Nephron (organoid): Measurements from ENCODE around the gene USP17L11.
"Not testable (repeated sequence)": the region's sequence is repeated elsewhere in the genome, so short reads cannot be mapped to it uniquely, and the experiment has no call there.

Experiments used
- H3K27ac Mint-ChIP-seq, 3 experiments: 2 replicates each; pipeline ENCODE4 v1.8.0; 2020; ENCODE audit warnings: mixed read lengths in 3 of 3, mild to moderate bottlenecking in 2 of 3, moderate library complexity in 1 of 3
- H3K27me3 Mint-ChIP-seq: 2 replicates; pipeline ENCODE4 v1.8.0; 2021; ENCODE audit warnings: low read depth, mild to moderate bottlenecking, moderate library complexity, mixed read lengths
- H3K36me3 Mint-ChIP-seq: 2 replicates; pipeline ENCODE4 v1.8.0; 2020; ENCODE audit warnings: low read depth, mixed read lengths
- H3K4me1 Mint-ChIP-seq: 2 replicates; pipeline ENCODE4 v1.8.0; 2020; ENCODE audit warnings: mixed read lengths
- H3K4me3 Mint-ChIP-seq, 3 experiments: 2 replicates each; pipeline ENCODE4 v1.8.0; 2020; ENCODE audit warnings: mild to moderate bottlenecking in 3 of 3, mixed read lengths in 3 of 3, moderate library complexity in 2 of 3
- H3K9me3 Mint-ChIP-seq: 2 replicates; pipeline ENCODE4 v1.8.0; 2020; ENCODE audit warnings: mixed read lengths

Gene USP17L11, protein sequence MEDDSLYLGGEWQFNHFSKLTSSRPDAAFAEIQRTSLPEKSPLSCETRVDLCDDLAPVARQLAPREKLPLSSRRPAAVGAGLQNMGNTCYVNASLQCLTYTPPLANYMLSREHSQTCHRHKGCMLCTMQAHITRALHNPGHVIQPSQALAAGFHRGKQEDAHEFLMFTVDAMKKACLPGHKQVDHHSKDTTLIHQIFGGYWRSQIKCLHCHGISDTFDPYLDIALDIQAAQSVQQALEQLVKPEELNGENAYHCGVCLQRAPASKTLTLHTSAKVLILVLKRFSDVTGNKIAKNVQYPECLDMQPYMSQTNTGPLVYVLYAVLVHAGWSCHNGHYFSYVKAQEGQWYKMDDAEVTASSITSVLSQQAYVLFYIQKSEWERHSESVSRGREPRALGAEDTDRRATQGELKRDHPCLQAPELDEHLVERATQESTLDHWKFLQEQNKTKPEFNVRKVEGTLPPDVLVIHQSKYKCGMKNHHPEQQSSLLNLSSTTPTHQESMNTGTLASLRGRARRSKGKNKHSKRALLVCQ

DNA sequence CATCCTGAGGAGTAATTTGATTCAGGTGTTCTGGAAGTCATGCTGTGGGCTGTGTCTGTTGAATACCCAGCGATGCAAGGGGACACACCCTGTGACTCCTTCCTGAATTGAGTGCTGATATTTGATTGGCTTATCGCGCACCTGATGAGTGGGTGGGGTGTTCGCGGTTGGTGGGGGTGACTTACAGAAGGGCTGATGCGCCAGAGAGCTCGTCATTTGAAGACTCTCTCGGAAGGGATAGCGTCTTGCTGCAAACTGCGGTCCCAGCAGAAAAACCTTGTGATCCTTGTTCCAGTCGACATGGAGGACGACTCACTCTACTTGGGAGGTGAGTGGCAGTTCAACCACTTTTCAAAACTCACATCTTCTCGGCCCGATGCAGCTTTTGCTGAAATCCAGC, at the start of gene USP17L11:
Gene USP17L11 (plus strand): TSS at position 301 of the 400 bp plus-strand sequence. CDS start 0 bp downstream, at position 301.
- H3K27ac Mint-ChIP-seq, H3K27me3 Mint-ChIP-seq, H3K36me3 Mint-ChIP-seq, H3K4me3 Mint-ChIP-seq, H3K9me3 Mint-ChIP-seq, H3K4me1 Mint-ChIP-seq: not testable (repeated sequence)

DNA sequence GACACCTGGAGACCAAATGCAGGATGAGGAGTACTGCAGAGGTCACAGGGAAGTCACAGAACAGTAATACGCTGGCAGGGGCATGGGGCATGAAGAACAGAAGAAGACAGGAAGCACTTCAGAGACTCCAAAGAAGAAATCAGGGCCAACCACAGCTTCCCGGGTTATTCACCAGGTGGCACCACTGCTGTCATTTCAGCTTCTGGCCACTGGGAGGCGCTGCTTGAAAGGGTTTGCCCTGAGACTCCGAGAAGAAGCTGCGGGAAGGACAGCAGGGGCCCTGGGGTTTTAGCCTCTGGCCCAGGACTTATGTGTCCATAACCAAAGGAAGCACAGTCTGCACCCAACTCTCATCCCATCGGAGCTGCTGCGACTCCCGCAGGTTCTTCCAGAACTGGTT, 49.2 kb upstream of the USP17L11 start:
- H3K36me3 Mint-ChIP-seq, H3K4me3 Mint-ChIP-seq, H3K27ac Mint-ChIP-seq, H3K9me3 Mint-ChIP-seq, H3K4me1 Mint-ChIP-seq, H3K27me3 Mint-ChIP-seq: not testable (repeated sequence)

DNA sequence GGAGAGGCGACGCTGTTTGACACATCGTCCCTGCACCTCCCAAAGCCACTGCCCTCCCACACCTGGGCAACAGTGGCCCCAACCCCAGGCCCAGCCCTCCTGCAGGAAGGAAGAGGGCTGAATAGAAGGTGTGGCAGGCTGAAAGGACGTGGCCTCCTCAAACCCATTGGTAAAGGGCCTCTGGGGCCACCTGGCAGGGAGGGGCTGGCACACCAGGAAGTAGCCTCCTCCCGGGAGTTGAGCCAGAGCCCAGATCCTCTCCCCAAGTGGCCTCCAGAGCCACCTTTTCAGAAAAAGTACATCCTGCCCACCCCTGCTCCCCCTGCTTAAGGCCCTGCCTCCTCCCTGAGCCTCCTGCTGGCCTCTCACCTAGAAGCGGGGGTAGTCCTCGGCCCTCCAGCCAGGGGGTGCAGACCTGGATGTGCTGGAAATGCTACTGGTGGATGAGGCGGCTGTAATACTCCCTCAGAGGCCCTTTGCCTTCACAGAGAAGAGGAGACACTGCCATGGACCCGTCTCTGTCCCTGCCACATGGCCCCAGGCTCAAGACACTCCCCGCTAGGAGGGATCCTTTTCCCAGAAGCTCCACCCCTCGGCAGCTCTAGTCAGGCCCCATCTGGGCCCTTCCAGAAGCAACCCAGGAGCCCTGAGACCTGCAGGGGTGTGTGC, 45.3 kb upstream of the USP17L11 start, which contains the start of gene FAM90A26:
Gene FAM90A26 (plus strand): TSS at position 619 of the 669 bp plus-strand sequence. CDS start 2,764 bp downstream, outside the sequence.
- not testable (repeated sequence) for H3K27ac Mint-ChIP-seq, H3K4me3 Mint-ChIP-seq, H3K36me3 Mint-ChIP-seq, H3K4me1 Mint-ChIP-seq, H3K9me3 Mint-ChIP-seq, H3K27me3 Mint-ChIP-seq

DNA sequence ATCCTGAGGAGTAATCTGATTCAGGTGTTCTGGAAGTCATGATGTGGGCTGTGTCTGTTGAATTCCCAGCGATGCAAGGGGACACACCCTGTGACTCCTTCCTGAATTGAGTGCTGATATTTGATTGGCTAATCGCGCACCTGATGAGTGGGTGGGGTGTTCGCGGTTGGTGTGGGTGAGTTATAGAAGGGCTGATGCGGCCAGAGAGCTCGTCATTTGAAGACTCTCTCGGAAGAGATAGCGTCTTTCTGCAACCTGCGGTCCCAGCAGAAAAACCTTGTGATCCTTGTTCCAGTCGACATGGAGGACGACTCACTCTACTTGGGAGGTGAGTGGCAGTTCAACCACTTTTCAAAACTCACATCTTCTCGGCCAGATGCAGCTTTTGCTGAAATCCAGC, 4.8 kb upstream of the USP17L11 start, which contains the start of gene USP17L10:
Gene USP17L10 (plus strand): TSS at position 301 of the 400 bp plus-strand sequence. CDS start 0 bp downstream, at position 301.
- not testable (repeated sequence) for H3K4me3 Mint-ChIP-seq, H3K4me1 Mint-ChIP-seq, H3K27me3 Mint-ChIP-seq, H3K9me3 Mint-ChIP-seq, H3K36me3 Mint-ChIP-seq, H3K27ac Mint-ChIP-seq

DNA sequence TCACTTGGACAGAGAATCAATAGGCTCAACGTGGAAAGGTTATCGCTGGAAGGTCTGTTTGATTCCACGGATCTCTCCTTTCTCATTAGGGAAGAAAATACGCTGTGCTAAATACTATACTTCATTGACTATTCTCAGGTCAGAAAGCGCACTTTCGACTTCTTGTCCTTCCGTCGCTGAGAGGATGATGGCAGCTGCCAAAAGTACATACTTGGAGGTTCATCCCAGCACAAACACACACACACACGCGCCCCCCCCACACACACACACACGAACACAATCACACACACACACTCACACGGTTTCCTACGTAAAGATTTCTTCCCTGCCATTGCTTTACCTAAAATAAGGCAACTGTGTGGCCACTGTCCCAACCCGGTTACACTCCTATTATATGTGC, 504 bp upstream of the USP17L11 start:
- H3K9me3 Mint-ChIP-seq, H3K36me3 Mint-ChIP-seq, H3K27me3 Mint-ChIP-seq, H3K4me3 Mint-ChIP-seq, H3K4me1 Mint-ChIP-seq, H3K27ac Mint-ChIP-seq: not testable (repeated sequence)

DNA sequence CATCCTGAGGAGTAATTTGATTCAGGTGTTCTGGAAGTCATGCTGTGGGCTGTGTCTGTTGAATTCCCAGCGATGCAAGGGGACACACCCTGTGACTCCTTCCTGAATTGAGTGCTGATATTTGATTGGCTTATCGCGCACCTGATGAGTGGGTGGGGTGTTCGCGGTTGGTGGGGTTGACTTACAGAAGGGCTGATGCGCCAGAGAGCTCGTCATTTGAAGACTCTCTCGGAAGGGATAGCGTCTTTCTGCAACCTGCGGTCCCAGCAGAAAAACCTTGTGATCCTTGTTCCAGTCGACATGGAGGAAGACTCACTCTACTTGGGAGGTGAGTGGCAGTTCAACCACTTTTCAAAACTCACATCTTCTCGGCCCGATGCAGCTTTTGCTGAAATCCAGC, 4.6 kb downstream of the USP17L11 start, which contains the start of gene USP17L12:
Gene USP17L12 (plus strand): TSS at position 301 of the 400 bp plus-strand sequence. CDS start 0 bp downstream, at position 301.
- H3K27ac Mint-ChIP-seq, H3K36me3 Mint-ChIP-seq, H3K4me3 Mint-ChIP-seq, H3K4me1 Mint-ChIP-seq, H3K27me3 Mint-ChIP-seq, H3K9me3 Mint-ChIP-seq: not testable (repeated sequence)

DNA sequence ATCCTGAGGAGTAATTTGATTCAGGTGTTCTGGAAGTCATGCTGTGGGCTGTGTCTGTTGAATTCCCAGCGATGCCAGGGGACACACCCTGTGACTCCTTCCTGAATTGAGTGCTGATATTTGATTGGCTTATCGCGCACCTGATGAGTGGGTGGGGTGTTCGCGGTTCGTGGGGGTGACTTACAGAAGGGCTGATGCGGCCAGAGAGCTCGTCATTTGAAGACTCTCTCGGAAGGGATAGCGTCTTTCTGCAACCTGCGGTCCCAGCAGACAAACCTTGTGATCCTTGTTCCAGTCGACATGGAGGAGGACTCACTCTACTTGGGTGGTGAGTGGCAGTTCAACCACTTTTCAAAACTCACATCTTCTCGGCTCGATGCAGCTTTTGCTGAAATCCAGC, 9.4 kb downstream of the USP17L11 start, which contains the start of gene USP17L13:
Gene USP17L13 (plus strand): TSS at position 301 of the 400 bp plus-strand sequence. CDS start 0 bp downstream, at position 301.
- H3K4me1 Mint-ChIP-seq, H3K27ac Mint-ChIP-seq, H3K9me3 Mint-ChIP-seq, H3K4me3 Mint-ChIP-seq, H3K27me3 Mint-ChIP-seq, H3K36me3 Mint-ChIP-seq: not testable (repeated sequence)

DNA sequence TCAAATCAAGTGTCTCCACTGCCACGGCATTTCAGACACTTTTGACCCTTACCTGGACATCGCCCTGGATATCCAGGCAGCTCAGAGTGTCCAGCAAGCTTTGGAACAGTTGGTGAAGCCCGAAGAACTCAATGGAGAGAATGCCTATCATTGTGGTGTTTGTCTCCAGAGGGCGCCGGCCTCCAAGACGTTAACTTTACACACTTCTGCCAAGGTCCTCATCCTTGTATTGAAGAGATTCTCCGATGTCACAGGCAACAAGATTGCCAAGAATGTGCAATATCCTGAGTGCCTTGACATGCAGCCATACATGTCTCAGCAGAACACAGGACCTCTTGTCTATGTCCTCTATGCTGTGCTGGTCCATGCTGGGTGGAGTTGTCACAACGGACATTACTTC, 15.0 kb downstream of the USP17L11 start:
- not testable (repeated sequence) for H3K36me3 Mint-ChIP-seq, H3K27ac Mint-ChIP-seq, H3K4me1 Mint-ChIP-seq, H3K9me3 Mint-ChIP-seq, H3K27me3 Mint-ChIP-seq, H3K4me3 Mint-ChIP-seq

DNA sequence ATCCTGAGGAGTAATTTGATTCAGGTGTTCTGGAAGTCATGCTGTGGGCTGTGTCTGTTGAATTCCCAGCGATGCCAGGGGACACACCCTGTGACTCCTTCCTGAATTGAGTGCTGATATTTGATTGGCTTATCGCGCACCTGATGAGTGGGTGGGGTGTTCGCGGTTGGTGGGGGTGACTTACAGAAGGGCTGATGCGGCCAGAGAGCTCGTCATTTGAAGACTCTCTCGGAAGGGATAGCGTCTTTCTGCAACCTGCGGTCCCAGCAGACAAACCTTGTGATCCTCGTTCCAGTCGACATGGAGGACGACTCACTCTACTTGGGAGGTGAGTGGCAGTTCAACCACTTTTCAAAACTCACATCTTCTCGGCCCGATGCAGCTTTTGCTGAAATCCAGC, 18.9 kb downstream of the USP17L11 start, which contains the start of gene USP17L15:
Gene USP17L15 (plus strand): TSS at position 301 of the 400 bp plus-strand sequence. CDS start 0 bp downstream, at position 301.
- H3K27ac Mint-ChIP-seq, H3K27me3 Mint-ChIP-seq, H3K36me3 Mint-ChIP-seq, H3K4me3 Mint-ChIP-seq, H3K4me1 Mint-ChIP-seq, H3K9me3 Mint-ChIP-seq: not testable (repeated sequence)

DNA sequence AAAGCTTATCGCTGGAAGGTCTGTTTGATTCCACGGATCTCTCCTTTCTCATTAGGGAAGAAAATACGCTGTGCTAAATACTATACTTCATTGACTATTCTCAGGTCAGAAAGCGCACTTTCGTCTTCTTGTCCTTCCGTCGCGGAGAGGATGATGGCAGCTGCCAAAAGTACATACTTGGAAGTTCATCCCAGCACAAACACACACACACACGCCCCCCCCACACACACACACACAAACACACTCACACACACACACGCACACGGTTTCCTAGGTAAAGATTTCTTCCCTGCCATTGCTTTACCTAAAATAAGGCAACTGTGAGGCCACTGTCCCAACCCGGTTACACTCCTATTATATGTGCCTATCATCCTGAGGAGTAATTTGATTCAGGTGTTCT, 23.3 kb downstream of the USP17L11 start:
- not testable (repeated sequence) for H3K36me3 Mint-ChIP-seq, H3K4me3 Mint-ChIP-seq, H3K27me3 Mint-ChIP-seq, H3K27ac Mint-ChIP-seq, H3K9me3 Mint-ChIP-seq, H3K4me1 Mint-ChIP-seq

DNA sequence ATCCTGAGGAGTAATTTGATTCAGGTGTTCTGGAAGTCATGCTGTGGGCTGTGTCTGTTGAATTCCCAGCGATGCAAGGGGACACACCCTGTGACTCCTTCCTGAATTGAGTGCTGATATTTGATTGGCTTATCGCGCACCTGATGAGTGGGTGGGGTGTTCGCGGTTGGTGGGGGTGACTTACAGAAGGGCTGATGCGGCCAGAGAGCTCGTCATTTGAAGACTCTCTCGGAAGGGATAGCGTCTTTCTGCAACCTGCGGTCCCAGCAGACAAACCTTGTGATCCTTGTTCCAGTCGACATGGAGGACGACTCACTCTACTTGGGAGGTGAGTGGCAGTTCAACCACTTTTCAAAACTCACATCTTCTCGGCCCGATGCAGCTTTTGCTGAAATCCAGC, 28.4 kb downstream of the USP17L11 start, which contains the start of gene USP17L17:
Gene USP17L17 (plus strand): TSS at position 301 of the 400 bp plus-strand sequence. CDS start 0 bp downstream, at position 301.
- H3K9me3 Mint-ChIP-seq, H3K4me3 Mint-ChIP-seq, H3K27me3 Mint-ChIP-seq, H3K4me1 Mint-ChIP-seq, H3K36me3 Mint-ChIP-seq, H3K27ac Mint-ChIP-seq: not testable (repeated sequence)

DNA sequence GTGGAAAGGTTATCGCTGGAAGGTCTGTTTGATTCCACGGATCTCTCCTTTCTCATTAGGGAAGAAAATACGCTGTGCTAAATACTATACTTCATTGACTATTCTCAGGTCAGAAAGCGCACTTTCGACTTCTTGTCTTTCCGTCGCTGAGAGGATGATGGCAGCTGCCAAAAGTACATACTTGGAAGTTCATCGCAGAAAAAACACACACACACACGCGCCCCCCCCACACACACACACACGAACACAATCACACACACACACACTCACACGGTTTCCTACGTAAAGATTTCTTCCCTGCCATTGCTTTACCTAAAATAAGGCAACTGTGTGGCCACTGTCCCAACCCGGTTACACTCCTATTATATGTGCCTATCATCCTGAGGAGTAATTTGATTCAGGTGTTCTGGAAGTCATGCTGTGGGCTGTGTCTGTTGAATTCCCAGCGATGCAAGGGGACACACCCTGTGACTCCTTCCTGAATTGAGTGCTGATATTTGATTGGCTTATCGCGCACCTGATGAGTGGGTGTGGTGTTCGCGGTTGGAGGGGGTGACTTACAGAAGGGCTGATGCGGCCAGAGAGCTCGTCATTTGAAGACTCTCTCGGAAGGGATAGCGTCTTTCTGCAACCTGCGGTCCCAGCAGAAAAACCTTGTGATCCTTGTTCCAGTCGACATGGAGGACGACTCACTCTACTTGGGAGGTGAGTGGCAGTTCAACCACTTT, 32.9 kb downstream of the USP17L11 start, which contains the start of gene USP17L18:
Gene USP17L18 (plus strand): TSS at position 678 of the 728 bp plus-strand sequence. CDS start 0 bp downstream, at position 678.
- not testable (repeated sequence) for H3K4me1 Mint-ChIP-seq, H3K9me3 Mint-ChIP-seq, H3K36me3 Mint-ChIP-seq, H3K4me3 Mint-ChIP-seq, H3K27ac Mint-ChIP-seq, H3K27me3 Mint-ChIP-seq

DNA sequence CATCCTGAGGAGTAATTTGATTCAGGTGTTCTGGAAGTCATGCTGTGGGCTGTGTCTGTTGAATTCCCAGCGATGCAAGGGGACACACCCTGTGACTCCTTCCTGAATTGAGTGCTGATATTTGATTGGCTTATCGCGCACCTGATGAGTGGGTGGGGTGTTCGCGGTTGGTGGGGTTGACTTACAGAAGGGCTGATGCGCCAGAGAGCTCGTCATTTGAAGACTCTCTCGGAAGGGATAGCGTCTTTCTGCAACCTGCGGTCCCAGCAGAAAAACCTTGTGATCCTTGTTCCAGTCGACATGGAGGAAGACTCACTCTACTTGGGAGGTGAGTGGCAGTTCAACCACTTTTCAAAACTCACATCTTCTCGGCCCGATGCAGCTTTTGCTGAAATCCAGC, 37.9 kb downstream of the USP17L11 start, which contains the start of gene USP17L19:
Gene USP17L19 (plus strand): TSS at position 301 of the 400 bp plus-strand sequence. CDS start 0 bp downstream, at position 301.
- H3K36me3 Mint-ChIP-seq, H3K4me3 Mint-ChIP-seq, H3K27me3 Mint-ChIP-seq, H3K9me3 Mint-ChIP-seq, H3K4me1 Mint-ChIP-seq, H3K27ac Mint-ChIP-seq: not testable (repeated sequence)

DNA sequence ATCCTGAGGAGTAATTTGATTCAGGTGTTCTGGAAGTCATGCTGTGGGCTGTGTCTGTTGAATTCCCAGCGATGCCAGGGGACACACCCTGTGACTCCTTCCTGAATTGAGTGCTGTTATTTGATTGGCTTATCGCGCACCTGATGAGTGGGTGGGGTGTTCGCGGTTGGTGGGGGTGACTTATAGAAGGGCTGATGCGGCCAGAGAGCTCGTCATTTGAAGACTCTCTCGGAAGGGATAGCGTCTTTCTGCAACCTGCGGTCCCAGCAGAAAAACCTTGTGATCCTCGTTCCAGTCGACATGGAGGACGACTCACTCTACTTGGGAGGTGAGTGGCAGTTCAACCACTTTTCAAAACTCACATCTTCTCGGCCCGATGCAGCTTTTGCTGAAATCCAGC, 42.6 kb downstream of the USP17L11 start, which contains the start of gene USP17L20:
Gene USP17L20 (plus strand): TSS at position 301 of the 400 bp plus-strand sequence. CDS start 0 bp downstream, at position 301.
- not testable (repeated sequence) for H3K27ac Mint-ChIP-seq, H3K9me3 Mint-ChIP-seq, H3K4me1 Mint-ChIP-seq, H3K4me3 Mint-ChIP-seq, H3K36me3 Mint-ChIP-seq, H3K27me3 Mint-ChIP-seq
